Measurements from ENCODE around the gene NPTX1.
A peak's percentile ranks its signal among the peaks of the same experiment; 100 is the strongest.

The NPTX1 gene

GRCh38 chr17:80457236-80457856, 19.1 kb downstream of the NPTX1 start:
- TF ChIP-seq GABPA (IDR thresholded peaks at IDR 0.05; ENCODE audit: low read depth) (no peak), SPI1 (IDR thresholded peaks at IDR 0.05; ENCODE audit: borderline replicate concordance, low read depth) (no peak), CTCF (IDR thresholded peaks at IDR 0.05; ENCODE audit: insufficient read depth, low read length) (no peak), REST (IDR thresholded peaks at IDR 0.05; ENCODE audit: insufficient replicate concordance, low read depth) (no peak), POLR2AphosphoS5 (IDR thresholded peaks at IDR 0.05; ENCODE audit: low read depth) (peak; percentile 75; the same call in 1 of the 2 replicates)
- Histone ChIP-seq H3K4me3 (replicated peaks; ENCODE audit: insufficient read depth, low read length) (no peak overlapping the region), H3K27ac (replicated peaks) (peak overlapping the region; percentile 34), H3K27me3 (ENCODE audit: insufficient read depth, poor library complexity, severe bottlenecking) (peaks cover 6% of the 10 kb centered on the region)
- DNase-seq (ENCODE audit: low read depth in 1 of 2, low spot score in 1 of 2), result peak; percentile 28 to 80

- Histone ChIP-seq H3K27me3 (ENCODE audit: insufficient read depth, poor library complexity, severe bottlenecking) (peaks cover 6% of the 10 kb centered on the region), H3K27ac (replicated peaks) (peak overlapping the region; percentile 34; the same call in 1 of the 2 replicates), H3K4me3 (replicated peaks; ENCODE audit: insufficient read depth, low read length) (no peak overlapping the region)
- TF ChIP-seq POLR2AphosphoS5 (IDR thresholded peaks at IDR 0.05; ENCODE audit: low read depth) (no peak), SPI1 (IDR thresholded peaks at IDR 0.05; ENCODE audit: borderline replicate concordance, low read depth) (no peak)
- peak in 1 of 2 experiments; percentile 19 for DNase-seq (ENCODE audit: low read depth in 1 of 2, low spot score in 1 of 2)
Observed at GRCh38 chr17:80456465-80457235, 19.8 kb downstream of the NPTX1 start.

- no peak for DNase-seq (ENCODE audit: low read depth in 1 of 2, low spot score in 1 of 2)
- no peak overlapping the region for H3K4me3 ChIP-seq (replicated peaks; ENCODE audit: insufficient read depth, low read length)
- no peak overlapping the region for H3K27ac ChIP-seq (replicated peaks)
- peaks cover 6% of the 10 kb centered on the region for H3K27me3 ChIP-seq (ENCODE audit: insufficient read depth, poor library complexity, severe bottlenecking)
- TF ChIP-seq SPI1 (IDR thresholded peaks at IDR 0.05; ENCODE audit: borderline replicate concordance, low read depth) (no peak), CTCF (IDR thresholded peaks at IDR 0.05; ENCODE audit: insufficient read depth, low read length) (no peak), POLR2AphosphoS5 (IDR thresholded peaks at IDR 0.05; ENCODE audit: low read depth) (no peak), REST (IDR thresholded peaks at IDR 0.05; ENCODE audit: insufficient replicate concordance, low read depth) (no peak), GABPA (IDR thresholded peaks at IDR 0.05; ENCODE audit: low read depth) (no peak)
Observed at GRCh38 chr17:80455784-80456183, 20.6 kb downstream of the NPTX1 start.

GRCh38 chr17:80455336-80455710, 21.1 kb downstream of the NPTX1 start:
- no peak for DNase-seq (ENCODE audit: low read depth in 1 of 2, low spot score in 1 of 2)
- H3K27ac ChIP-seq (replicated peaks), result peak overlapping the region; percentile 91
- peaks cover 6% of the 10 kb centered on the region for H3K27me3 ChIP-seq (ENCODE audit: insufficient read depth, poor library complexity, severe bottlenecking)
- TF ChIP-seq POLR2AphosphoS5 (IDR thresholded peaks at IDR 0.05; ENCODE audit: low read depth) (no peak), GABPA (IDR thresholded peaks at IDR 0.05; ENCODE audit: low read depth) (no peak), CTCF (IDR thresholded peaks at IDR 0.05; ENCODE audit: insufficient read depth, low read length) (no peak), REST (IDR thresholded peaks at IDR 0.05; ENCODE audit: insufficient replicate concordance, low read depth) (no peak), SPI1 (IDR thresholded peaks at IDR 0.05; ENCODE audit: borderline replicate concordance, low read depth) (no peak)
- peak overlapping the region; percentile 54 for H3K4me3 ChIP-seq (replicated peaks; ENCODE audit: insufficient read depth, low read length)
